Effector CD8-positive, alpha-beta T cell (primary cell): ENCODE measurements around the gene INMT.
"Not testable (repeated sequence)": the region's sequence is repeated elsewhere in the genome, so short reads cannot be mapped to it uniquely, and the experiment has no call there.

Experiments used
- DNase-seq: peaks from one replicate; lab custom pipeline; 2025; lab: John Stamatoyannopoulos, UW
- total RNA-seq, 4 experiments: gene quantifications; one replicate each; lab custom pipeline; 2026; lab: John Stamatoyannopoulos, UW

INMT gene
- 0 to 0.09 (median 0) reads per million in 4 experiments for total RNA-seq

- no peak for DNase-seq
Observed at GRCh38 chr7:30751696-30752273, at the start of gene INMT. Gene INMT, plus strand, starts transcription at chr7:30752135. Its CDS starts 16 bp downstream, at chr7:30752151.

GRCh38 chr7:30702200-30702599 is 49.7 kb upstream of the INMT start:
- DNase-seq: no peak

GRCh38 chr7:30703756-30704155 is 48.2 kb upstream of the INMT start:
- no peak for DNase-seq

GRCh38 chr7:30705008-30705407 is 46.9 kb upstream of the INMT start:
- DNase-seq: no peak

GRCh38 chr7:30705596-30705995 is 46.3 kb upstream of the INMT start:
- no peak for DNase-seq

GRCh38 chr7:30706316-30706715 is 45.6 kb upstream of the INMT start:
- no peak for DNase-seq

GRCh38 chr7:30706908-30707307 is 45.0 kb upstream of the INMT start:
- DNase-seq: no peak

GRCh38 chr7:30707391-30708357 is 44.3 kb upstream of the INMT start:
- DNase-seq: no peak

- no peak for DNase-seq
Observed at GRCh38 chr7:30708412-30708811, 43.5 kb upstream of the INMT start.

GRCh38 chr7:30708983-30709382 is 43.0 kb upstream of the INMT start:
- DNase-seq: no peak

- DNase-seq: no peak
Observed at GRCh38 chr7:30709549-30709948, 42.4 kb upstream of the INMT start.

GRCh38 chr7:30710669-30711068 is 41.3 kb upstream of the INMT start:
- DNase-seq: no peak

GRCh38 chr7:30713392-30713791 is 38.5 kb upstream of the INMT start:
- no peak for DNase-seq

GRCh38 chr7:30714129-30714528 is 37.8 kb upstream of the INMT start:
- no peak for DNase-seq

- DNase-seq: no peak
Observed at GRCh38 chr7:30717181-30717580, 34.8 kb upstream of the INMT start.

GRCh38 chr7:30719434-30719833 is 32.5 kb upstream of the INMT start:
- DNase-seq: not testable (repeated sequence)

GRCh38 chr7:30721211-30721610 is 30.7 kb upstream of the INMT start:
- no peak for DNase-seq

GRCh38 chr7:30722187-30722586 is 29.7 kb upstream of the INMT start:
- DNase-seq: no peak

- DNase-seq: no peak
Observed at GRCh38 chr7:30722671-30723070, 29.3 kb upstream of the INMT start.

GRCh38 chr7:30723776-30724175 is 28.2 kb upstream of the INMT start:
- no peak for DNase-seq

GRCh38 chr7:30726296-30727006 is 25.5 kb upstream of the INMT start:
- no peak for DNase-seq
